Endothelial cell of umbilical vein (primary cell): Measurements from ENCODE around the gene PROCR. TPM values are rescaled to one million over a fixed set of nuclear protein-coding genes. Genes with fewer than 3 reads are reported as not detected.

Source experiments
- BruUV-seq: library from RNA; stranded (reverse); fragments of 400-500 nt; replicated peaks from 2 replicates; lab custom pipeline; 2021; lab: Mats Ljungman, UMichigan
- CTCF ChIA-PET: fragments of 300-600, 350-600 bp; sonication (Branson Sonifier 250); formaldehyde crosslinking; loops from one replicate; lab custom pipeline; 2021; ENCODE audit warnings: antibody characterized with exemption, inconsistent platforms; lab: Charles Lee
- POLR2A ChIA-PET: fragments of 300-600, 350-600 bp; sonication (Branson Sonifier 250); formaldehyde crosslinking; loops from one replicate; lab custom pipeline; 2021; ENCODE audit warnings: antibody characterized with exemption, inconsistent platforms; lab: Charles Lee
- DNase-seq: peaks from one replicate; pipeline ENCODE4 v3.0.0-alpha.2; 2011; ENCODE audit warnings: low read depth, low spot score
- FAIRE-seq: peaks from 2 replicates; lab custom pipeline; 2011; peaks lifted over from hg19 to GRCh38; lab: Jason Lieb, UNC
- H2AFZ ChIP-seq: 2 replicates; pipeline ENCODE4 v1.6.0; 2012; ENCODE audit warnings: low read depth, low read length, control low read depth, inconsistent platforms
- H3K27ac ChIP-seq: 2 replicates; pipeline ENCODE4 v1.5.1; 2011; ENCODE audit warnings: low read depth, mild to moderate bottlenecking, control low read depth, low read length, moderate library complexity; ENCODE audit not compliant: insufficient read depth
- H3K27me3 ChIP-seq, 2 experiments: 2 replicates each; pipeline versions ENCODE4 v1.6.0 to v1.6.1; 2011; ENCODE audit warnings: low read length in 2 of 2, mixed read lengths in 1 of 2; ENCODE audit not compliant: control insufficient read depth in 2 of 2, insufficient read depth in 2 of 2
- H3K36me3 ChIP-seq, 2 experiments: 2 replicates in 1 of 2; 3 replicates in 1 of 2; pipeline ENCODE4 v1.5.1; 2011; ENCODE audit warnings: low read length in 2 of 2, mild to moderate bottlenecking in 1 of 2, moderate library complexity in 1 of 2; ENCODE audit not compliant: control insufficient read depth in 2 of 2, insufficient read depth in 2 of 2; ENCODE audit errors: extremely low read depth in 1 of 2
- H3K4me1 ChIP-seq: 3 replicates; pipeline ENCODE4 v1.5.1; 2011; ENCODE audit warnings: mild to moderate bottlenecking, low read length; ENCODE audit not compliant: control insufficient read depth, insufficient read depth; ENCODE audit errors: extremely low read depth
- H3K4me2 ChIP-seq: 2 replicates; pipeline ENCODE4 v1.6.1; 2011; ENCODE audit warnings: low read length, control low read depth, mixed read lengths; ENCODE audit not compliant: insufficient read depth
- H3K4me3 ChIP-seq, 3 experiments: fragments of 200-600 bp in 1 of 3; sonication (generic), shearing (Covaris generic) in 1 of 3; replicated peaks in 1 of 3; 2 replicates each; pipeline ENCODE4 v1.5.1; 2011 to 2016; ENCODE audit warnings: control low read depth in 3 of 3, low read length in 3 of 3, mild to moderate bottlenecking in 2 of 3, inconsistent platforms in 1 of 3, low read depth in 1 of 3, moderate library complexity in 1 of 3; ENCODE audit not compliant: insufficient read depth in 1 of 3
- H3K79me2 ChIP-seq: 2 replicates; pipeline ENCODE4 v1.6.0; 2012; ENCODE audit warnings: low read length, inconsistent platforms; ENCODE audit not compliant: control insufficient read depth, insufficient read depth
- H3K9ac ChIP-seq: replicated peaks from 2 replicates; pipeline ENCODE3; 2011; ENCODE audit warnings: low read length, control low read depth; ENCODE audit not compliant: insufficient read depth; ENCODE audit errors: extremely low read depth
- H3K9me1 ChIP-seq: replicated peaks from 3 replicates; pipeline ENCODE4 v1.6.0; 2011; ENCODE audit warnings: mild to moderate bottlenecking, low read length; ENCODE audit not compliant: control insufficient read depth, insufficient read depth; ENCODE audit errors: extremely low read depth
- H3K9me3 ChIP-seq: replicated peaks from 2 replicates; pipeline ENCODE4 v1.5.1; 2012; ENCODE audit warnings: low read length, inconsistent platforms; ENCODE audit not compliant: control insufficient read depth, insufficient read depth
- H4K20me1 ChIP-seq: replicated peaks from 2 replicates; pipeline ENCODE3; 2011; ENCODE audit warnings: mild to moderate bottlenecking, low read length; ENCODE audit not compliant: control insufficient read depth, insufficient read depth; ENCODE audit errors: extremely low read depth
- CTCF ChIP-seq, 2 donors: IDR thresholded peaks; 1 replicate in 1 of 2; 2 replicates in 1 of 2; pipeline ENCODE4 v1.5.1; 2011; ENCODE audit warnings: low read length in 2 of 2, mild to moderate bottlenecking in 2 of 2, moderate library complexity in 2 of 2, control low read depth in 1 of 2, inconsistent platforms in 1 of 2, low read depth in 1 of 2; ENCODE audit not compliant: insufficient read depth in 1 of 2; ENCODE audit errors: extremely low read depth in 1 of 2
- EZH2 ChIP-seq: IDR thresholded peaks from 2 replicates; pipeline ENCODE4 v1.6.1; 2012; ENCODE audit warnings: borderline replicate concordance, low read depth, mild to moderate bottlenecking, moderate library complexity, low read length, inconsistent platforms; ENCODE audit not compliant: severe bottlenecking
- GATA2 ChIP-seq: IDR thresholded peaks from 2 replicates; pipeline ENCODE4 v1.7.0; 2011; ENCODE audit warnings: low read depth, mild to moderate bottlenecking, moderate library complexity, mixed read lengths, low read length; ENCODE audit not compliant: insufficient read length, insufficient read depth
- JUN ChIP-seq: IDR thresholded peaks from 2 replicates; pipeline ENCODE4 v1.6.1; 2011; ENCODE audit warnings: borderline replicate concordance, low read depth; ENCODE audit not compliant: insufficient read length, insufficient read depth
- MAX ChIP-seq: IDR thresholded peaks from 2 replicates; pipeline ENCODE4 v1.6.1; 2011; ENCODE audit not compliant: insufficient read depth, insufficient read length
- MYC ChIP-seq: IDR thresholded peaks from one replicate; pipeline ENCODE4 v1.6.1; 2011; ENCODE audit warnings: mild to moderate bottlenecking, low read depth, low read length
- POLR2AphosphoS5 ChIP-seq: IDR thresholded peaks from 2 replicates; pipeline ENCODE4 v1.6.1; 2012; ENCODE audit warnings: low read depth, mild to moderate bottlenecking, control low read depth, low read length, moderate library complexity; ENCODE audit not compliant: insufficient read depth
- dilution Hi-C: fragments of 300-500 bp; cut with MboI; formaldehyde crosslinking; loops from one replicate; pipeline ENCODE4 v1.15.0; 2019; ENCODE audit warnings: low sequenced_read_pairs; ENCODE audit not compliant: extremely low pct_ligation_motif_present
- intact Hi-C: fragments of 100-400 bp; cut with micrococcal nuclease; formaldehyde crosslinking; loops from one replicate; pipeline ENCODE4 v1.10.0; 2022
- polyA plus RNA-seq, 4 experiments: library from polyadenylated mRNA; depleted of rRNA in 3 of 4; stranded (reverse) in 3 of 4; unstranded in 1 of 4; fragments of >200 nt; gene quantifications; 2 replicates each; pipeline versions ENCODE4 v1.2.1 to v1.2.3, GENCODE V29; 2011 to 2012; ENCODE audit warnings: missing spikeins in 1 of 4
- total RNA-seq: library from RNA; stranded (reverse); gene quantifications from 2 replicates; pipeline ENCODE4 v1.2.3, GENCODE V29; 2021

Gene PROCR
- total and polyA plus RNA-seq, 2 donors (not counting 3 experiments of a cell fraction or from before 2014, with no cell fraction given) = 251 to 376 TPM

- no peak overlapping the region for H2AFZ ChIP-seq
- peaks cover 6% of the 10 kb centered on the region for H3K4me1 ChIP-seq
- H4K20me1 ChIP-seq = no peaks in the 10 kb centered on the region
- ChIA-PET CTCF (interaction anchor here (1.3 to 6.7 kb wide), 4 partner anchors 33 to 111 kb away, joined by 4 to 294 read pairs (median 64); partner anchors contain the start of gene EDEM2), POLR2A (interaction anchor here (0.6 kb wide), 1 partner anchor 33 kb away, joined by 7 read pairs; no protein-coding TSS in a partner anchor)
- no peak overlapping the region for H3K27ac ChIP-seq
- FAIRE-seq (no peak), DNase-seq (no peak)
- TF ChIP-seq MYC = no peak
- TF ChIP-seq JUN = no peak
- TF ChIP-seq CTCF (IDR thresholded peaks at IDR 0.05; ENCODE audit: extremely low read depth in 1 of 2, insufficient read depth in 1 of 2, low read depth in 1 of 2, low read length in 2 of 2) = no peak
- no peak for TF ChIP-seq MAX
- no peak for TF ChIP-seq GATA2
- no peak for TF ChIP-seq EZH2
- TF ChIP-seq POLR2AphosphoS5 = no peak
- H3K9ac ChIP-seq = no peak overlapping the region
- no peaks in the 10 kb centered on the region for H3K27me3 ChIP-seq
- no TSS peak for BruUV-seq
- dilution Hi-C loops = no loop called here
- H3K9me3 ChIP-seq = no peaks in the 10 kb centered on the region
- H3K36me3 ChIP-seq = no peaks in the 10 kb centered on the region
- no peaks in the 10 kb centered on the region for H3K79me2 ChIP-seq
- intact Hi-C loops = loop anchor here (5.0 kb wide), 1 partner anchor 185 kb away; no protein-coding TSS in a partner anchor
- no peaks in the 10 kb centered on the region for H3K9me1 ChIP-seq
- H3K4me2 ChIP-seq = no peak overlapping the region
- no peak overlapping the region for H3K4me3 ChIP-seq
These were observed 34.9 kb downstream of the PROCR start for GRCh38 chr20:35206802-35207201.
